Muscle layer of duodenum (tissue), 2 donors: ENCODE measurements around the gene S100A4.
"Not testable (repeated sequence)": the region's sequence is repeated elsewhere in the genome, so short reads cannot be mapped to it uniquely, and the experiment has no call there.

ENCODE experiments used
- H3K27ac ChIP-seq: one replicate; pipeline ENCODE4 v1.7.0; 2013; ENCODE audit warnings: mild to moderate bottlenecking, low read length
- H3K27me3 ChIP-seq: one replicate; pipeline ENCODE4 v1.7.0; 2013; ENCODE audit warnings: low read depth, mild to moderate bottlenecking, control low read depth, low read length
- H3K36me3 ChIP-seq, 2 donors: one replicate each; pipeline ENCODE4 v1.7.0; 2013; ENCODE audit warnings: low read length in 2 of 2, control low read depth in 1 of 2, mild to moderate bottlenecking in 1 of 2; ENCODE audit not compliant: insufficient read depth in 2 of 2, control insufficient read depth in 1 of 2
- H3K4me1 ChIP-seq, 2 donors: one replicate each; pipeline ENCODE4 v1.7.0; 2013; ENCODE audit warnings: low read length in 2 of 2, mild to moderate bottlenecking in 2 of 2, control low read depth in 1 of 2, moderate library complexity in 1 of 2; ENCODE audit not compliant: insufficient read depth in 2 of 2, control insufficient read depth in 1 of 2
- H3K4me3 ChIP-seq, 2 donors: one replicate each; pipeline ENCODE4 v1.7.0; 2013; ENCODE audit warnings: low read length in 2 of 2, low read depth in 1 of 2, mild to moderate bottlenecking in 1 of 2
- H3K9me3 ChIP-seq, 2 donors: one replicate each; pipeline ENCODE4 v1.7.0; 2013; ENCODE audit warnings: low read length in 2 of 2, control low read depth in 1 of 2, mild to moderate bottlenecking in 1 of 2; ENCODE audit not compliant: control insufficient read depth in 1 of 2
- donor health status: healthy.

The S100A4 gene

GRCh38 chr1:153545067-153546055 is at the start of gene S100A4:
TSS of gene S100A4 (minus strand) at chr1:153545806. CDS start at chr1:153544794, 1,012 bp downstream.
- Histone ChIP-seq H3K36me3 (no peaks in the 10 kb centered on the region), H3K27me3 (no peaks in the 10 kb centered on the region), H3K4me3 (peak within 1 kb of the TSS; percentile 62 to 82), H3K27ac (peak within 1 kb of the TSS; percentile 58), H3K4me1 (peaks cover 38 to 79% of the 10 kb centered on the region in 2 donors), H3K9me3 (no peaks in the 10 kb centered on the region)

DNA sequence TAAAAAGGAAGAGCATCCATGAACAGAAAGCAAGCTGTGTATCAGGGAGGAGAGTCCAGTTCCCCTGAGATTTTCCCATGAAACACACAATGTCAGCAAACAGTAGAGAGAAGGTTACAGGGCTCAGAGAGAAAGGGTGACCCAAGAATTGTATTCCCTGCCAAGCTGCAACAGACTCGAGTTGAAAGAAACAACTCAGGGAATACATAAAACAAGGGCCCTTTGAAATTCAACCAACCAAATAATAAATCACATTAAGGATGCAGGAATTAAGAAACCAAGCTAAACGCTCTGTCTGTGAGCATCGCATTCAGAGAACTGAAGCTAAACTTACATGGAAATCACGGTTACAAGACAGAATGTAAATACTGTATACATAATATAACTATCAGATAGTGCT is 47.1 kb upstream of the S100A4 start:
- no peak overlapping the region for H3K27ac ChIP-seq
- no peaks in the 10 kb centered on the region for H3K4me1 ChIP-seq
- H3K36me3 ChIP-seq = no peaks in the 10 kb centered on the region
- no peak overlapping the region for H3K4me3 ChIP-seq
- no peaks in the 10 kb centered on the region for H3K9me3 ChIP-seq
- no peaks in the 10 kb centered on the region for H3K27me3 ChIP-seq

- H3K4me1 ChIP-seq = no peaks in the 10 kb centered on the region
- H3K27ac ChIP-seq = no peak overlapping the region
Measured at GRCh38 chr1:153588482-153588881, 42.9 kb upstream of the S100A4 start.

GRCh38 chr1:153588033-153588432 is 42.4 kb upstream of the S100A4 start:
- H3K27ac ChIP-seq, H3K4me1 ChIP-seq, H3K4me3 ChIP-seq, H3K27me3 ChIP-seq, H3K9me3 ChIP-seq, H3K36me3 ChIP-seq: not testable (repeated sequence)

More at GRCh38 chr1:153588482-153588881, 42.9 kb upstream of the S100A4 start:
- no peaks in the 10 kb centered on the region for H3K36me3 ChIP-seq
- no peaks in the 10 kb centered on the region for H3K27me3 ChIP-seq
- no peak overlapping the region for H3K4me3 ChIP-seq
- no peaks in the 10 kb centered on the region for H3K9me3 ChIP-seq

DNA sequence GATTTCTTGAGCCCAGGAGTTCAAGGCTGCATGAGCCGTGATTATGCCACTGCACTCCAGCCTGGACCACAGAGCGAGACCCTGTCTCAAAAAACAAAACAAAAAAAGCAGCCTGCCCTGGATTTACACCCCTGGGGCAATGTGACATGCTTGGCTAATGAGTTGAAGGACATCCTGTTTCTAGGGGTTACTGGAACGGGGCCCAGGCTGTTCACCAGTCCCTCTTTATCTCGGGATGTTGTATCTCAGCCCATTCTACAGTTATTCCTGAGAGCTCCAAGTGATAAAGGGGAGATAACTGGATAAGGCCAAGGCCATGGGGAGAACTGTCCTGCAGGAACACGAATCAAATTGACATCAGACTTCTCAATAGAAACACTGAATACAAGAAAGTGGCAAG is 41.7 kb upstream of the S100A4 start:
- Histone ChIP-seq H3K4me1 (no peaks in the 10 kb centered on the region), H3K27ac (no peak overlapping the region), H3K27me3 (no peaks in the 10 kb centered on the region), H3K4me3 (no peak overlapping the region), H3K36me3 (no peaks in the 10 kb centered on the region), H3K9me3 (no peaks in the 10 kb centered on the region)

DNA sequence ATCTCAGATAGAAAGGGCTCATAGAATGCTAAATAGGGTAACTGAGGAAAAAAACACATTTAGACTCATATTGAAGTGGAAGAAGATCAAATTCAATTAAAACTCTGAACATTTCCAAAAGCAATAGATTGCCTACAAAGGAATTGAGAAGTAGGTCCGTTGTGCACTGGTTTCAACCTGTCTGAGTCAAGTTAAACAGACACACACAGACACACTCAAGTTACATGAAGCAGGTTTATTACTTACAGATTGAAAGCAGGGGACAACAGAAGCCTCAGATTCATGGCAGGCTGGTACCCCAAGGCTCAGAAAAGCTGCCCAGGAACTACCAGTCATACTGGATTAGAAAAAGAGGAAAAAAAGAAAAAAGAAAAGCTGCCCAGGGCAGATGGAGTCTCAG is 40.7 kb upstream of the S100A4 start:
- no peaks in the 10 kb centered on the region for H3K4me1 ChIP-seq
- no peak overlapping the region for H3K4me3 ChIP-seq
- H3K36me3 ChIP-seq = no peaks in the 10 kb centered on the region

GRCh38 chr1:153585006-153585405 is 39.4 kb upstream of the S100A4 start:
- H3K4me1 ChIP-seq = no peaks in the 10 kb centered on the region
- H3K9me3 ChIP-seq = no peaks in the 10 kb centered on the region
- no peaks in the 10 kb centered on the region for H3K36me3 ChIP-seq
- H3K27ac ChIP-seq = no peak overlapping the region
- H3K27me3 ChIP-seq = no peaks in the 10 kb centered on the region
- H3K4me3 ChIP-seq = no peak overlapping the region

More for the DNA sequence above, 40.7 kb upstream of the S100A4 start:
- Histone ChIP-seq H3K9me3 (no peaks in the 10 kb centered on the region), H3K27me3 (no peaks in the 10 kb centered on the region), H3K27ac (no peak overlapping the region)

- Histone ChIP-seq H3K4me3 (no peak overlapping the region), H3K27ac (no peak overlapping the region), H3K36me3 (no peaks in the 10 kb centered on the region), H3K27me3 (no peaks in the 10 kb centered on the region), H3K4me1 (no peaks in the 10 kb centered on the region), H3K9me3 (no peaks in the 10 kb centered on the region)
Measured at GRCh38 chr1:153583976-153584375, 38.4 kb upstream of the S100A4 start.

DNA sequence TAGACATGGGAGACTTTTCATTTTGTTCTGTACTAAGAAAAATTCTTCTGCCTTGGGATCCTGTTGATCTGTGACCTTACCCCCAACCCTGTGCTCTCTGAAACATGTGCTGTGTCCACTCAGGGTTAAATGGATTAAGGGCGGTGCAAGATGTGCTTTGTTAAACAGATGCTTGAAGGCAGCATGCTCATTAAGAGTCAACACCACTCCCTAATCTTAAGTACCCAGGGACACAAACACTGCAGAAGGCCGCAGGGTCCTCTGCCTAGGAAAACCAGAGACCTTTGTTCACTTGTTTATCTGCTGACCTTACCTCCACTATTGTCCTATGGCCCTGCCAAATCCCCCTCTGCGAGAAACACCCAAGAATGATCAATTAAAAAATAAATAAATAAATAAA is 37.9 kb upstream of the S100A4 start:
- H3K9me3 ChIP-seq, H3K4me3 ChIP-seq, H3K27ac ChIP-seq, H3K27me3 ChIP-seq, H3K36me3 ChIP-seq, H3K4me1 ChIP-seq: not testable (repeated sequence)

DNA sequence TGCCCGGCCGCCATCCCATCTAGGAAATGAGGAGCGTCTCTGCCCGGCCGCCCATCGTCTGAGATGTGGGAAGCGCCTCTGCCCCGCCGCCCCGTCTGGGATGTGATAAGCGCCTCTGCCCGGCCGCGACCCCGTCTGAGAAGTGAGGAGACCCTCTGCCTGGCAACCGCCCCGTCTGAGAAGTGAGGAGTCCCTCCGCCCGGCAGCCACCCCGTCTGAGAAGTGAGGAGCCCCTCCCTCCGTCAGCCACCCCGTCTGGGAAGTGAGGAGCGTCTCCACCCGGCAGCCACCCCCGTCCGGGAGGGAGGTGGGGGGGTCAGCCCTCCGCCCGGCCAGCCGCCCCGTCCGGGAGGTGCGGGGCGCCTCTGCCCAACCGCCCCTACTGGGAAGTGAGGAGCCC is 37.2 kb upstream of the S100A4 start:
- not testable (repeated sequence) for H3K4me1 ChIP-seq, H3K27ac ChIP-seq, H3K9me3 ChIP-seq, H3K27me3 ChIP-seq, H3K36me3 ChIP-seq, H3K4me3 ChIP-seq

DNA sequence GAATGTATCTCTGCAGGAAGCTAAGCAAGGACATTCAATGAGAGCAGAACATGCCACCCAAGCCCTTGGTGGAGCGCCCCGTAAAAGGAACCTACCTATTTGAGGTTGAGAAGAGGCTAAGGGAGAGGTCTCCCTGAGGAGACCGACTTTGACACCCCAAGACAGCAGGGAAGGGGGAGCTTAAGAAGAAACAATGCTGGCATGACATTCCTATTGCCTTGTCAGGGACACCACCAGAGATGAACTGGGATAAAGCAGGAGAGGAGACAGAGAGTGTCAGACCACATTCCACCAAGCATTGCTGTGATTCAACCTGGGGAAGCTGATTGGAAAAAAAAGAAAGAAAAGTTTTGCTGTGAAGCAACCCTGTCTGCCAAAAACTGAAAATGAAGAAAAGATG is 33.3 kb upstream of the S100A4 start:
- Histone ChIP-seq H3K4me3 (no peak overlapping the region), H3K4me1 (no peaks in the 10 kb centered on the region), H3K27ac (no peak overlapping the region), H3K27me3 (no peaks in the 10 kb centered on the region), H3K9me3 (no peaks in the 10 kb centered on the region), H3K36me3 (no peaks in the 10 kb centered on the region)

- no peaks in the 10 kb centered on the region for H3K36me3 ChIP-seq
- no peaks in the 10 kb centered on the region for H3K9me3 ChIP-seq
- no peak overlapping the region for H3K27ac ChIP-seq
- no peak overlapping the region for H3K4me3 ChIP-seq
- H3K4me1 ChIP-seq = peaks cover 0 to under 1% of the 10 kb centered on the region in 2 donors
- H3K27me3 ChIP-seq = no peaks in the 10 kb centered on the region
Measured at GRCh38 chr1:153578490-153578889, 32.9 kb upstream of the S100A4 start.
